ENCODE measurements around the gene STK16.

Gene STK16

GRCh38 chr2:219205165-219205538 is 40.1 kb upstream of the STK16 start:
- no peak for DNase-seq (ENCODE audit: low read depth)
- TF ChIP-seq, protein P1, sequence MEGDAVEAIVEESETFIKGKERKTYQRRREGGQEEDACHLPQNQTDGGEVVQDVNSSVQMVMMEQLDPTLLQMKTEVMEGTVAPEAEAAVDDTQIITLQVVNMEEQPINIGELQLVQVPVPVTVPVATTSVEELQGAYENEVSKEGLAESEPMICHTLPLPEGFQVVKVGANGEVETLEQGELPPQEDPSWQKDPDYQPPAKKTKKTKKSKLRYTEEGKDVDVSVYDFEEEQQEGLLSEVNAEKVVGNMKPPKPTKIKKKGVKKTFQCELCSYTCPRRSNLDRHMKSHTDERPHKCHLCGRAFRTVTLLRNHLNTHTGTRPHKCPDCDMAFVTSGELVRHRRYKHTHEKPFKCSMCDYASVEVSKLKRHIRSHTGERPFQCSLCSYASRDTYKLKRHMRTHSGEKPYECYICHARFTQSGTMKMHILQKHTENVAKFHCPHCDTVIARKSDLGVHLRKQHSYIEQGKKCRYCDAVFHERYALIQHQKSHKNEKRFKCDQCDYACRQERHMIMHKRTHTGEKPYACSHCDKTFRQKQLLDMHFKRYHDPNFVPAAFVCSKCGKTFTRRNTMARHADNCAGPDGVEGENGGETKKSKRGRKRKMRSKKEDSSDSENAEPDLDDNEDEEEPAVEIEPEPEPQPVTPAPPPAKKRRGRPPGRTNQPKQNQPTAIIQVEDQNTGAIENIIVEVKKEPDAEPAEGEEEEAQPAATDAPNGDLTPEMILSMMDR (conservative IDR thresholded peaks at IDR 0.05; ENCODE audit: control insufficient read depth, insufficient read depth, low read depth, low read length): no peak
- H3K4me3 ChIP-seq (ENCODE audit: control insufficient read depth, low read depth, low read length): no peak overlapping the region

DNA sequence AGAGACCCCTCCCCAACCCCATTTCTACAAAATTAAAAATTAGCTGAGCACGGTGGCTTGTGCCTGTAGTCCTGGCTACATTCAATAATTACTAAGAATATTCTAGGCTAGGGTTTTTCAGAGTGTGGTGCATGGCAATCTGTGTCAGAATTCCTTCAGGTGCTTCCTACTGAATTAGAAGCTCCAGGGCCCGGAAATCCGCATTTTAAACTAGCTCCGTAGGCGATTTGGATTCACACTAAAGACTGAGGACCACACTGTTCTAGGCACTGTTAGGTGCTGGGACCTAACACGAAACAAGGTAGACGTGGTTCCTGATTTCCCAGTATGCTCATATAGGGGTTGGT is 39.3 kb upstream of the STK16 start:
- peak overlapping the region; percentile 65 for H3K4me3 ChIP-seq (ENCODE audit: control insufficient read depth, low read depth, low read length)
- TF ChIP-seq, protein P1 (conservative IDR thresholded peaks at IDR 0.05; ENCODE audit: control insufficient read depth, insufficient read depth, low read depth, low read length): no peak
- no peak for DNase-seq (ENCODE audit: low read depth)

DNA sequence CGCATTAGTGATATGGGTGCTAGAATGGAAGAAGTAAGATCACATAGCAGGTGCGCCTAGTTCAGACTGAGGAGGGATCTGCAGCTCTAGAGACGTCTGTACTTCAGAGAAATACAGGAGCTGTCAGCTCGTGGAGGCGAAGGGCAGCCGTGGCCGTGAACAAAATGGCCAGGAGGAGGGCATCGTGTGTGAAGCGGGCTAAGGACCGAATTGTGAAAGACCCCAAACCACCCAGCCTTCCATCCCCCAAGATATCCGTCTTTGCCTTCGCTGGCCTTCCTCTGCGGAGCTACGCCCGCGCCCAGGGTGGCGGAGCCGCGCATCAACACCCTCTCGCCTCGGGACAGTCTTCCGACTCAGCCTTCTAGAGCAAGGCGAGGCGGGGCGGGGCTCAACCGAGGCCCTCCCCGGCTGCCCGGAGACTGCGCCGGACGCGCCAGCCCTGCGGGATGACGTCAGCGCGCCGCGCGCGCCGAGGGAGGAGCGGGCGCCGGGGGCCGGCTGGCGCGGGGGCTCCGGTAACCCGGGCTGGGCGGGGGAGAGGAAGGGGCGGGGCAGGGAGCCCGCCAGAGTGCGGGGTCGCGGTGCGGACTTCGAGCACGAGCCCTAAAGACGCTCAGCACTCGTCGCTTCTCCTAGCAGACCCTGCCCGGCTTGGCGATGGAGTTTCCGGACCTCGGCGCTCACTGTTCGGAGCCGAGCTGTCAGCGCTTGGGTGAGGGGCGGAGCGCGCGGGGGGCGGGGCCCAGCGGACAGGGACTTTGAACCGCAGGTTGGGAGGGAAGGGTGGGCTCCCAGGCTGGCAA is 38.7 kb upstream of the STK16 start, which contains the start of gene ZFAND2B:
Gene ZFAND2B, plus strand, starts transcription at position 455 of the 806 bp plus-strand sequence. Its CDS starts 206 bp downstream, at position 661.
- peak within 1 kb of the TSS; percentile 70 for H3K4me3 ChIP-seq (ENCODE audit: control insufficient read depth, low read depth, low read length)
- TF ChIP-seq, protein P1 (conservative IDR thresholded peaks at IDR 0.05; ENCODE audit: control insufficient read depth, insufficient read depth, low read depth, low read length): no peak
- peak; percentile 87 for DNase-seq (ENCODE audit: low read depth)

DNA sequence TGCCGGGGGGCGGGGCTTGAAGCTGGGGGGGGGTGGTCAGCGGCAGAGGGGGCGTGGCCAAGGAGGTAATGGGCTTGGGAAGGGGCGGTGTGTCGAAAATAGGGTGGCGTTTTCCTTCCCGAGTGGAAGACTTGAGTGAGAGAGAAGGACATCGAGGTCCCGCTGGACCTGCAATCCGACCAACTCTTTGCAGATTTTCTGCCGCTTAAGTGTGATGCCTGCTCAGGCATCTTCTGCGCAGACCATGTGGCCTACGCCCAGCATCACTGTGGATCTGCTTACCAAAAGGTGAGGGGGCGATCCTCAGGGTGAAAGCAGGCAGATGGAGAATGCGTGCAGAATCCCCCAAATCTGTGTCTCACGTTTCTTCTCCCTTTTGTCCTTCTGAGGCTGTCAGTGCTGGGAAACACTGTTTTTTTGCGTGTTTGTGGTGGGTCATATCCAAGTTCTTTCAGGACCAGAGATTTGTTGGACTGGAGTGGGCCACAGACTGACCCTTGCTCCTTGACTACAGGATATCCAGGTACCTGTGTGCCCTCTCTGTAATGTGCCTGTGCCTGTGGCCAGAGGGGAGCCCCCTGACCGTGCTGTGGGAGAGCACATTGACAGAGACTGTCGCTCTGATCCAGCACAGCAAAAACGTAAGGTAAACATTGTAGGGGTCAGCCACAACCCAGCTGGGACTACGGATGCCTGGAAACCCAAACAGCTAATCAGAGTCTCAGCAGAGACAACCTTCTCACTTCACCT is 38.0 kb upstream of the STK16 start:
- DNase-seq (ENCODE audit: low read depth): no peak
- peak overlapping the region; percentile 70 for H3K4me3 ChIP-seq (ENCODE audit: control insufficient read depth, low read depth, low read length)
- TF ChIP-seq, protein P1 (conservative IDR thresholded peaks at IDR 0.05; ENCODE audit: control insufficient read depth, insufficient read depth, low read depth, low read length): no peak

GRCh38 chr2:219207884-219208740 is 37.2 kb upstream of the STK16 start:
- peak overlapping the region; percentile 70 for H3K4me3 ChIP-seq (ENCODE audit: control insufficient read depth, low read depth, low read length)
- peak; percentile 42 for DNase-seq (ENCODE audit: low read depth)
- TF ChIP-seq, protein P1 (conservative IDR thresholded peaks at IDR 0.05; ENCODE audit: control insufficient read depth, insufficient read depth, low read depth, low read length): no peak
